HepG2 (cell line): ENCODE measurements around the gene PRKCB. TPM values are rescaled to one million over a fixed set of nuclear protein-coding genes. Genes with fewer than 3 reads are reported as not detected.

ENCODE experiments used
- CBFB ChIP-seq: sonication (generic); formaldehyde crosslinking; IDR thresholded peaks from 2 replicates; pipeline ENCODE4 v1.4.0; 2020; ENCODE audit warnings: missing genetic modification reagents
- DR1 ChIP-seq: sonication (generic); formaldehyde crosslinking; IDR thresholded peaks from 2 replicates; pipeline ENCODE4 v1.8.0; 2021; ENCODE audit warnings: mild to moderate bottlenecking, missing genetic modification reagents, inconsistent platforms
- MIER3 ChIP-seq: IDR thresholded peaks from 2 replicates; pipeline ENCODE4 v1.6.1; 2016; ENCODE audit warnings: missing compliant biosample characterization, borderline replicate concordance
- TEAD3 ChIP-seq: optimal IDR thresholded peaks from 2 replicates; pipeline ENCODE3; 2016; ENCODE audit warnings: borderline replicate concordance
- ZNF263 ChIP-seq: sonication (generic); formaldehyde crosslinking; IDR thresholded peaks from 2 replicates; pipeline ENCODE4 v1.4.0; 2020; ENCODE audit warnings: missing genetic modification reagents
- ZNF468 ChIP-seq: sonication (generic); formaldehyde crosslinking; IDR thresholded peaks from 2 replicates; pipeline ENCODE4 v1.8.0; 2022; ENCODE audit warnings: mild to moderate bottlenecking, moderate library complexity, missing genetic modification reagents
- ZNF768 ChIP-seq: sonication (generic); formaldehyde crosslinking; IDR thresholded peaks from 2 replicates; pipeline ENCODE4 v1.4.0; 2020; ENCODE audit warnings: missing genetic modification reagents
- polyA plus RNA-seq, 8 experiments: library from polyadenylated mRNA; depleted of rRNA in 3 of 8; stranded (reverse) in 7 of 8; unstranded in 1 of 8; fragments of >200 nt; fragmentation: Illumina TruSeq in 4 of 8; extraction: Trizol in 4 of 8; gene quantifications; 2 replicates each; pipeline versions ENCODE4 v1.2.1 to v1.2.3, GENCODE V29; 2011 to 2016; ENCODE audit warnings: low read depth in 4 of 8, missing spikeins in 1 of 8, mixed read lengths in 1 of 8; ENCODE audit not compliant: insufficient read depth in 1 of 8
- total RNA-seq, 5 experiments: library from RNA; depleted of rRNA; stranded (reverse); fragments of >200 nt; fragmentation: Illumina TruSeq; extraction: Trizol; gene quantifications; 2 replicates each; pipeline ENCODE4 v1.2.3, GENCODE V29; 2016; ENCODE audit warnings: low read depth in 1 of 5
- TF ChIP-seq, protein P1 (sequence below): IDR thresholded peaks from 2 replicates; pipeline ENCODE4 v1.6.1; 2016; ENCODE audit warnings: low read depth, control low read depth
- TF ChIP-seq, protein P2 (sequence below), 2 experiments: IDR thresholded peaks; 2 replicates each; pipeline ENCODE4 v1.6.1; 2011 to 2012; ENCODE audit warnings: low read length in 2 of 2, borderline replicate concordance in 1 of 2, low read depth in 1 of 2, mild to moderate bottlenecking in 1 of 2, moderate library complexity in 1 of 2

Gene PRKCB
- total and polyA plus RNA-seq, 2 of the 13 experiments (the other 11 are each of a cell fraction or from before 2014, with no cell fraction given) = 0.01 TPM; not detected in 1

GRCh38 chr16:23852794-23853562, 17.2 kb downstream of the PRKCB start (continued):
- TF ChIP-seq, protein P1, sequence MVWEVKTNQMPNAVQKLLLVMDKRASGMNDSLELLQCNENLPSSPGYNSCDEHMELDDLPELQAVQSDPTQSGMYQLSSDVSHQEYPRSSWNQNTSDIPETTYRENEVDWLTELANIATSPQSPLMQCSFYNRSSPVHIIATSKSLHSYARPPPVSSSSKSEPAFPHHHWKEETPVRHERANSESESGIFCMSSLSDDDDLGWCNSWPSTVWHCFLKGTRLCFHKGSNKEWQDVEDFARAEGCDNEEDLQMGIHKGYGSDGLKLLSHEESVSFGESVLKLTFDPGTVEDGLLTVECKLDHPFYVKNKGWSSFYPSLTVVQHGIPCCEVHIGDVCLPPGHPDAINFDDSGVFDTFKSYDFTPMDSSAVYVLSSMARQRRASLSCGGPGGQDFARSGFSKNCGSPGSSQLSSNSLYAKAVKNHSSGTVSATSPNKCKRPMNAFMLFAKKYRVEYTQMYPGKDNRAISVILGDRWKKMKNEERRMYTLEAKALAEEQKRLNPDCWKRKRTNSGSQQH = no peak
- TF ChIP-seq ZNF468 (no peak), TEAD3 (no peak), CBFB (CRISPR knock-in tag) (no peak), ZNF768 (CRISPR knock-in tag) (no peak), MIER3 (CRISPR knock-in tag) (no peak), ZNF263 (CRISPR knock-in tag) (no peak), DR1 (CRISPR knock-in tag) (no peak)
- TF ChIP-seq, protein P2, sequence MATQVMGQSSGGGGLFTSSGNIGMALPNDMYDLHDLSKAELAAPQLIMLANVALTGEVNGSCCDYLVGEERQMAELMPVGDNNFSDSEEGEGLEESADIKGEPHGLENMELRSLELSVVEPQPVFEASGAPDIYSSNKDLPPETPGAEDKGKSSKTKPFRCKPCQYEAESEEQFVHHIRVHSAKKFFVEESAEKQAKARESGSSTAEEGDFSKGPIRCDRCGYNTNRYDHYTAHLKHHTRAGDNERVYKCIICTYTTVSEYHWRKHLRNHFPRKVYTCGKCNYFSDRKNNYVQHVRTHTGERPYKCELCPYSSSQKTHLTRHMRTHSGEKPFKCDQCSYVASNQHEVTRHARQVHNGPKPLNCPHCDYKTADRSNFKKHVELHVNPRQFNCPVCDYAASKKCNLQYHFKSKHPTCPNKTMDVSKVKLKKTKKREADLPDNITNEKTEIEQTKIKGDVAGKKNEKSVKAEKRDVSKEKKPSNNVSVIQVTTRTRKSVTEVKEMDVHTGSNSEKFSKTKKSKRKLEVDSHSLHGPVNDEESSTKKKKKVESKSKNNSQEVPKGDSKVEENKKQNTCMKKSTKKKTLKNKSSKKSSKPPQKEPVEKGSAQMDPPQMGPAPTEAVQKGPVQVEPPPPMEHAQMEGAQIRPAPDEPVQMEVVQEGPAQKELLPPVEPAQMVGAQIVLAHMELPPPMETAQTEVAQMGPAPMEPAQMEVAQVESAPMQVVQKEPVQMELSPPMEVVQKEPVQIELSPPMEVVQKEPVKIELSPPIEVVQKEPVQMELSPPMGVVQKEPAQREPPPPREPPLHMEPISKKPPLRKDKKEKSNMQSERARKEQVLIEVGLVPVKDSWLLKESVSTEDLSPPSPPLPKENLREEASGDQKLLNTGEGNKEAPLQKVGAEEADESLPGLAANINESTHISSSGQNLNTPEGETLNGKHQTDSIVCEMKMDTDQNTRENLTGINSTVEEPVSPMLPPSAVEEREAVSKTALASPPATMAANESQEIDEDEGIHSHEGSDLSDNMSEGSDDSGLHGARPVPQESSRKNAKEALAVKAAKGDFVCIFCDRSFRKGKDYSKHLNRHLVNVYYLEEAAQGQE (IDR thresholded peaks at IDR 0.05; ENCODE audit: borderline replicate concordance in 1 of 2, low read depth in 1 of 2, low read length in 2 of 2) = no peak
